H9 (cell line): ENCODE data around the gene CTU1. TPM values are rescaled to one million over a fixed set of nuclear protein-coding genes. Genes with fewer than 3 reads are reported as not detected.

Source experiments
- DNase-seq: peaks from one replicate; pipeline ENCODE4 v3.0.0-alpha.2; 2017
- H2AFZ ChIP-seq: one replicate; pipeline ENCODE4 v1.6.1; 2013; ENCODE audit warnings: mild to moderate bottlenecking, low read length, control low read depth, moderate library complexity
- H2AK5ac ChIP-seq: 2 replicates; pipeline ENCODE4 v1.6.1; 2013; ENCODE audit warnings: low read length, control low read depth, mixed read lengths; ENCODE audit not compliant: insufficient read length
- H2BK120ac ChIP-seq: one replicate; pipeline ENCODE4 v1.6.1; 2013; ENCODE audit warnings: low read depth, mild to moderate bottlenecking, low read length, control low read depth, inconsistent platforms; ENCODE audit not compliant: poor library complexity, severe bottlenecking
- H2BK12ac ChIP-seq: 2 replicates; pipeline ENCODE4 v1.6.1; 2013; ENCODE audit warnings: low read length, control low read depth, mixed read lengths, low read depth; ENCODE audit not compliant: insufficient read length
- H2BK15ac ChIP-seq: 2 replicates; pipeline ENCODE4 v1.6.1; 2013; ENCODE audit warnings: low read depth, low read length, control low read depth
- H2BK20ac ChIP-seq: one replicate; pipeline ENCODE4 v1.6.1; 2013; ENCODE audit warnings: low read depth, mild to moderate bottlenecking, low read length, control low read depth, inconsistent platforms; ENCODE audit not compliant: poor library complexity, severe bottlenecking
- H2BK5ac ChIP-seq: 2 replicates; pipeline ENCODE4 v1.6.1; 2013; ENCODE audit warnings: low read length, control low read depth, mixed read lengths; ENCODE audit not compliant: insufficient read length
- H3K14ac ChIP-seq: 2 replicates; pipeline ENCODE4 v1.6.1; 2013; ENCODE audit warnings: low read length, control low read depth; ENCODE audit not compliant: insufficient read depth
- H3K18ac ChIP-seq: 2 replicates; pipeline ENCODE4 v1.6.1; 2013; ENCODE audit warnings: low read depth, mild to moderate bottlenecking, mixed read lengths, low read length, control low read depth; ENCODE audit not compliant: insufficient read length
- H3K23ac ChIP-seq: 2 replicates; pipeline ENCODE4 v1.6.1; 2013; ENCODE audit warnings: low read length, control low read depth, mixed read lengths, low read depth; ENCODE audit not compliant: insufficient read length
- H3K23me2 ChIP-seq: 2 replicates; pipeline ENCODE4 v1.6.1; 2013; ENCODE audit warnings: low read depth, mild to moderate bottlenecking, mixed read lengths, low read length, control low read depth; ENCODE audit not compliant: insufficient read length, poor library complexity, severe bottlenecking
- H3K27ac ChIP-seq: 2 replicates; pipeline ENCODE4 v1.5.1; 2013; ENCODE audit warnings: low read length, control low read depth, mixed read lengths, low read depth; ENCODE audit not compliant: insufficient read length
- H3K27me3 ChIP-seq: 2 replicates; pipeline ENCODE4 v1.6.1; 2013; ENCODE audit warnings: low read length, control low read depth, inconsistent platforms; ENCODE audit not compliant: insufficient read depth
- H3K4ac ChIP-seq: 2 replicates; pipeline ENCODE4 v1.6.1; 2013; ENCODE audit warnings: low read depth, mild to moderate bottlenecking, control low read depth, inconsistent platforms, low read length, moderate library complexity
- H3K4me1 ChIP-seq: 2 replicates; pipeline ENCODE4 v1.6.1; 2013; ENCODE audit warnings: low read length, control low read depth, inconsistent platforms; ENCODE audit not compliant: insufficient read depth
- H3K4me2 ChIP-seq: 2 replicates; pipeline ENCODE4 v1.6.1; 2013; ENCODE audit warnings: low read length, control low read depth, mixed read lengths; ENCODE audit not compliant: insufficient read length, insufficient read depth
- H3K56ac ChIP-seq: 2 replicates; pipeline ENCODE4 v1.6.1; 2013; ENCODE audit warnings: low read depth, mild to moderate bottlenecking, mixed read lengths, low read length, control low read depth; ENCODE audit not compliant: insufficient read length
- H3K79me1 ChIP-seq: 2 replicates; pipeline ENCODE4 v1.6.1; 2013; ENCODE audit warnings: low read depth, mild to moderate bottlenecking, moderate library complexity, low read length, control low read depth, inconsistent platforms; ENCODE audit not compliant: insufficient read depth, poor library complexity, severe bottlenecking
- H3K79me2 ChIP-seq: 2 replicates; pipeline ENCODE4 v1.6.1; 2013; ENCODE audit warnings: low read length, control low read depth, inconsistent platforms; ENCODE audit not compliant: insufficient read depth
- H3K9ac ChIP-seq: 2 replicates; pipeline ENCODE4 v1.6.1; 2013; ENCODE audit warnings: low read length, control low read depth, mixed read lengths; ENCODE audit not compliant: insufficient read length; ENCODE audit errors: extremely low read depth
- H3K9me3 ChIP-seq: one replicate; pipeline ENCODE4 v1.6.1; 2013; ENCODE audit warnings: low read depth, low read length, inconsistent platforms; ENCODE audit not compliant: control insufficient read depth
- H3T11ph ChIP-seq: one replicate; pipeline ENCODE4 v1.6.1; 2013; ENCODE audit warnings: mild to moderate bottlenecking, low read length, control low read depth, inconsistent platforms
- H4K20me1 ChIP-seq: one replicate; pipeline ENCODE4 v1.6.1; 2013; ENCODE audit not compliant: control insufficient read depth, insufficient read length, insufficient read depth
- H4K5ac ChIP-seq: 2 replicates; pipeline ENCODE4 v1.6.1; 2013; ENCODE audit warnings: low read depth, mild to moderate bottlenecking, mixed read lengths, low read length, control low read depth; ENCODE audit not compliant: insufficient read length
- H4K8ac ChIP-seq: replicated peaks from 2 replicates; pipeline ENCODE4 v1.6.1; 2013; ENCODE audit warnings: low read length, control low read depth, mixed read lengths, low read depth; ENCODE audit not compliant: insufficient read length
- H4K91ac ChIP-seq: 2 replicates; pipeline ENCODE4 v1.6.1; 2013; ENCODE audit warnings: low read depth, mild to moderate bottlenecking, moderate library complexity, mixed read lengths, low read length, control low read depth; ENCODE audit not compliant: insufficient read length
- H3K27ac Mint-ChIP-seq, 3 experiments: 2 replicates in 2 of 3; 3 replicates in 1 of 3; pipeline ENCODE4 v1.8.0; 2020 to 2021; ENCODE audit warnings: mixed read lengths in 3 of 3, mild to moderate bottlenecking in 1 of 3, moderate library complexity in 1 of 3
- H3K27me3 Mint-ChIP-seq: 2 replicates; pipeline ENCODE4 v1.8.0; 2021; ENCODE audit warnings: low read depth, mild to moderate bottlenecking, moderate library complexity, mixed read lengths
- H3K36me3 Mint-ChIP-seq, 3 experiments: 2 replicates in 2 of 3; 3 replicates in 1 of 3; pipeline ENCODE4 v1.8.0; 2020 to 2021; ENCODE audit warnings: low read depth in 3 of 3, mixed read lengths in 3 of 3; ENCODE audit not compliant: insufficient read depth in 1 of 3
- H3K4me1 Mint-ChIP-seq, 2 experiments: 2 replicates each; pipeline ENCODE4 v1.8.0; 2020; ENCODE audit warnings: mixed read lengths in 2 of 2
- H3K4me3 Mint-ChIP-seq, 2 experiments: 2 replicates in 1 of 2; 3 replicates in 1 of 2; pipeline ENCODE4 v1.8.0; 2020 to 2021; ENCODE audit warnings: mild to moderate bottlenecking in 2 of 2, mixed read lengths in 2 of 2, moderate library complexity in 1 of 2
- H3K9me3 Mint-ChIP-seq, 2 experiments: 2 replicates in 1 of 2; 3 replicates in 1 of 2; pipeline ENCODE4 v1.8.0; 2020; ENCODE audit warnings: mild to moderate bottlenecking in 2 of 2, mixed read lengths in 2 of 2, moderate library complexity in 1 of 2
- CTCF ChIP-seq: fragments of 200-600 bp; sonication (generic); conservative IDR thresholded peaks from 3 replicates; pipeline ENCODE4 v1.8.0; 2021; ENCODE audit warnings: antibody characterized with exemption, mild to moderate bottlenecking
- WGBS: extraction: QIAGEN DNeasy Blood & Tissue Kit; methylation state at CpG from one replicate; pipeline ENCODE4 v1.1.7; 2013; ENCODE audit warnings: missing lambda C conversion rate, low lambda C conversion rate, mixed read lengths; ENCODE audit not compliant: insufficient read length; ENCODE audit errors: extremely low coverage; 5-methylcytosine and 5-hydroxymethylcytosine counted together
- total RNA-seq: library from RNA; stranded (reverse); gene quantifications from 2 replicates; pipeline ENCODE4 v1.2.1, GENCODE V29; 2021

Gene CTU1
- total RNA-seq, 1 experiment from 2014 or later: 8.8 TPM

GRCh38 chr19:51139299-51140014, 31.2 kb upstream of the CTU1 start:
- Histone ChIP-seq H3K14ac (no peak overlapping the region), H3K9ac (no peak overlapping the region), H3T11ph (no peak overlapping the region), H3K18ac (no peak overlapping the region), H3K4me1 (no peaks in the 10 kb centered on the region; the same call in 1 of the 2 replicates), H3K27ac (no peak overlapping the region), H4K91ac (no peak overlapping the region), H3K4ac (no peak overlapping the region), H2BK15ac (no peak overlapping the region), H3K79me2 (no peaks in the 10 kb centered on the region), H3K27me3 (no peaks in the 10 kb centered on the region; the same call in 1 of the 2 replicates), H3K9me3 (no peaks in the 10 kb centered on the region), H3K23ac (no peak overlapping the region), H3K79me1 (no peaks in the 10 kb centered on the region), H3K4me2 (no peak overlapping the region), H2BK120ac (no peak overlapping the region), H3K23me2 (peaks cover 3% of the 10 kb centered on the region), H2BK12ac (no peak overlapping the region), H2BK5ac (no peak overlapping the region), H4K8ac (no peak overlapping the region), H4K20me1 (no peaks in the 10 kb centered on the region), H2AFZ (no peak overlapping the region), H4K5ac (no peak overlapping the region), H3K56ac (no peak overlapping the region), H2AK5ac (no peak overlapping the region), H2BK20ac (no peak overlapping the region)
- Mint-ChIP-seq H3K27me3 (peaks cover 19% of the 10 kb centered on the region), H3K36me3 (no peaks in the 10 kb centered on the region), H3K4me3 (peak overlapping the region in 1 of 2 experiments; percentile 12; a peak in 1 of 5 replicates), H3K9me3 (no peaks in the 10 kb centered on the region), H3K4me1 (peaks cover 25 to 32% of the 10 kb centered on the region in 2 experiments), H3K27ac (no peak overlapping the region)
- WGBS: no CpG with 5 or more reads among the region's 4 CpGs
- DNase-seq: no peak
- TF ChIP-seq CTCF: no peak
